NCI-H1105 (cell line): ENCODE measurements around the gene AHRR.
"Not testable (repeated sequence)": the region's sequence is repeated elsewhere in the genome, so short reads cannot be mapped to it uniquely, and the experiment has no call there.

ENCODE experiments used
- DNase-seq: peaks from one replicate; lab custom pipeline; 2025; lab: John Stamatoyannopoulos, UW

AHRR gene

DNA sequence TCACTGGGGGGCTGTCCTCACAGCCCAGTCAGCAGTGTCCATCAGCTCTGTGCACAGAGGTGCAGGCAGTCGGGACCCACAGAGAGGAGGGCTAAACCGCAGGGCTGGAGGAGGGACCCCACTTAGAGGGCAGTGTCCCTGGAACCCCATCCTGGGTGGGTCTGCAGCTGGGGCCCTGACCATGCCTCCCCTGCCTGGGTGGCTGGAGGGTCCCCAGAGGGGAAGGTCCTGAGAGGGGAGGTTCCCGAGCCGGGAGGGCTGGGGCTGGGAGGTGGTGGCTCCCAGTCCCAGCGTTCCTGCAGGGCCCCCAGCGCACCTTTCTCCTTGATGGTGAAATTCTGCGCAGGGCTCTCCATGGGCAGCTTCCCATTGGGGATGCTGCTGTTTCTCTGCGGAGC is 154.2 kb downstream of the AHRR start:
- no peak for DNase-seq

- DNase-seq = no peak
Measured at GRCh38 chr5:476102-476813, 154.7 kb downstream of the AHRR start.

DNA sequence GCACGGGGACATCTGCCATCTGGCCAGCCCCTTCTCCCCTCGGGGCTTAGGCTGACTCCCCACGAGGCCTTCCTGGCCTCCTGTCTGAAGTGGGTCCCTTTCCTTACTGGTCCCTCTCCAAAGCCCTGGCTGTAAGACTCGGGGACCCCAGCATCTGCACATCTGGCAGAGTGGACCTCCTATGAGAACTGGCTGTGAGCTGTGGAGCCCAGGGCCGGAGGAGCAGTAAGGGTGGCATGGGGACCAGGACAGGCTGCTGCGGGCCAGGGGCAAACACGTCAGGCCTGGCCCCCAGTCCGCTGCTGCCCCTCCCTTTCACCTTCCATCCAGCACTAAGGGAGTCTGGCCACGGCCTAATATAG is 155.3 kb downstream of the AHRR start:
- no peak for DNase-seq

- no peak for DNase-seq
Measured at GRCh38 chr5:477247-477646, 155.7 kb downstream of the AHRR start.

- no peak for DNase-seq
Measured at GRCh38 chr5:477871-478270, 156.4 kb downstream of the AHRR start.

GRCh38 chr5:478369-478981 is 157.0 kb downstream of the AHRR start:
- DNase-seq = no peak

DNA sequence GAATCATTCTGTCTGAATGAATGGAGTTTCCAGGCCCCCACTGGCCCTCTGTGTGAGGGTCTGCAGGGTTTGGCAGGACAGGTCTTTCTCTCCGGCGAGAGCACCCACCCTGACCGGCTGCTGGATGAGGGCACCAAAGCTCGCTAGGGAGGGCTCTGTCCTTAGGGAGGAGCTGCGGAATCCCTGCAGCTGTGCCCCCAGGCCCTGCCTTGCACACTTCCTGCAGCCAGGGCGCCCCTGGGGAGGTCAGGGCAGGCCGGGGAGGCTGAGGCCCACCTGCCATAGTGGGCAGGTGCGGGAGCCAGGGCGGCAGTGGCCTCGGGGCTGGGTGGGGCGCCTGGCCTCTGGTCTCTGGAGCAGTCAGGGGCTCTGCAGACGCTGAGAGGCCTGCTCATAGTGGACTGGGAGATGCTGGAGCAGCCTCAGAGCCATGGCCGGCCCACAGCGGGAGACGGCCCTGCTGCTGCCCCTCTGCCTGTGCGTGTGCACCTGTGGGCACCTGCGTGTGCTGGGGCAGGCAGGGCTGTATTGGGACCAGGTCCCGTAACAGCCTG is 157.5 kb downstream of the AHRR start:
- DNase-seq = no peak

- DNase-seq = no peak
Measured at GRCh38 chr5:479566-480319, 158.2 kb downstream of the AHRR start.

- DNase-seq = no peak
Measured at GRCh38 chr5:481347-481746, 159.8 kb downstream of the AHRR start.

- no peak for DNase-seq
Measured at GRCh38 chr5:482021-482420, 160.5 kb downstream of the AHRR start.

DNA sequence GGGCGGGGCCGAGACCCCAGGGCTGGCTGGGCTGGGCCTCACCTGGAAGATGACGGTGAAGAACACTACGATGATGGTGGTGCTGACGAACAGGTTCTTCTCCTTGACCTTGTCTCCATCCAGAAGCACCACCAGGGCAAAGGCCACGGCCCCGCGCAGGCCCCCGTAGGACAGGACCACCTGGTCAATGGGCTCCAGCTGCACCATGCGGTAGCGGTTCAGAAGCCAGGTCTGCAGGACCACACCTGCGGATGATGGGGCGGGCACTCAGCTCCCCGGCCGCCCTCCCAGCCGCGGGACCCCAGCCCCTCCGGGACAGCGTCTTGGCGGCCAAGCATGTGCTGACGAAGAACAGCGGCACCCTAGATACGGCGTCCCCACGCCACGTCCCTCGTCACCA is 161.0 kb downstream of the AHRR start:
- DNase-seq = no peak

- no peak for DNase-seq
Measured at GRCh38 chr5:483011-483410, 161.5 kb downstream of the AHRR start.

DNA sequence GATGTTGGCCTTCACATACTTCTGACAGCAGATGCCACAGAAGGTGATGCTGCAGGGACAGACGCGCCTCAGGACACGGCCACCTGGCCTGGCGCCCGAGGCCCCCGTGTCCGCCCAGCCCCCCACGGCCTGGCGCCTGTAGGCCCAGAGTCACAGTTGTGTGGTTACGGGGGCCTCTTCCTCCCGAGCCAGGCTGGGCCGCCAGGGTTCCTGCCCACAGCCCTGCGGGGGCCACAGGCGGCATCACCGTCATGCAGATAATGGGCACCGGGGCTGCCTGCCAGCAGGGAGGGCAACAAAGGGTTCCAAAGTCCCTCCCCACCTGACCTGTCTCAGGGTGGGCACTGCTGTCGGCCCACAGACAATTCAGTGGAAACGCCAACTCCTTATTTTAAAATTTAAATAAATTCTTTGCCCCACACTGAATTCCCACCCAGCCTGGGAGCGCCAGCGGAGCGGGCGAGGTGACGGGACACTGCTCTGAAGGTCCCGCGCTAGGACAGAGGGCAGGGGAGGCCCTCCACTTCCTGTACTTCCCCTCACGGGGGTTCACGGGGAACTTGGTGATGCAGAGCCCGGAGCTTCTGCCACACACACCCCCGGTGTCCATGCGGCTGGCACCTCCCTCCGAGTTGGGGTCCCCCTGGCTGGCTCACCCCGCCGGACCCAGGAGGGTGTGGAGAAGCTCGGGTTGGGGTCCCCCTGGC is 162.1 kb downstream of the AHRR start:
- DNase-seq = no peak

DNA sequence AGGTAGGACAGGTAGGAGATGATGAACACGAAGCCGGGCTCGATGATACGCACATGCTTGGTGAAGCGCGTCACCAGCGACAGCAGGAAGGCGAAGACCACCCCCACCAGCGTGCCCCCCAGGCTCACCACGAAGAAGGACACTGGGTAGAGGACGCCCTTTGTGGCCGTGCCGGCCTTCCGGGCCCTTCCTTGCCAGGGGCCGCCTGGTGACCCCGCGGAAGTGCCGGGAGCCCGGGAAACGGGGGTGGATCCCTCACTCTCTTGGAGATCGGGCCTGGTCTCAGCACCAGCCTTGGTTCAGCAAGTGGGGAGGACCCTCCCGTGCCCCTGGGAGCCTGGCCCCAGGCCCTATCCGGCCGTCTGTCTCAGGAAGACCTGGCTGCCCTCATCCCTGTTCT is 163.0 kb downstream of the AHRR start:
- no peak for DNase-seq

- no peak for DNase-seq
Measured at GRCh38 chr5:485113-485945, 163.8 kb downstream of the AHRR start.

DNA sequence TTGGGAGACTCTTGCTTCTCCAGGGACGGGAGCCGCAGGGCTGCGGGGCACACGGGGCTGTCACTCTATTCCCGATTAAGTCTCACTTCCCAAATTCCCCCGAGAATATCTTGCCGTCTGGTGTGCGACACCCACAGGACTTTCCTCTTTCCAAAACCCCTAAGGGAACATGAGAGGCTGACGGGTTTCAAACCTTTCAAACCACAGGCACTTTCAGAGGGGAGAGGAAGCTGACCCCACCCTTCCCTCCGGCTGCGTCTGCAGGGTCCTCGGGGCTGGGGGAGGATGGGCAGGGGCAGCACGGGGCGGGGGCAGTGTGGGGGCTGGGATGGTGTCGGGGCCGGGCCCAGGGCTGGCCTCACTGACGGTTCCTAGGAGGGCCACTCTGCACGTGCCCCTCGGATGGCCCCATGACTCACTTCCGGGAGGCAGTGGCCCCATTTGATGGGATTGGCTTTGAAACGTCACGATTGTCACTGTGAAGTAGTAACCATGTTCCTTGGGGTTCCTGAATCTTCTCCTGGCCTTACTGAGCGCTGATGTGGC is 164.5 kb downstream of the AHRR start:
- no peak for DNase-seq

GRCh38 chr5:486597-486996 is 165.1 kb downstream of the AHRR start:
- DNase-seq = not testable (repeated sequence)
